SJCRH30 (cell line): ENCODE measurements around the gene SLC25A22. TPM values are rescaled to one million over a fixed set of nuclear protein-coding genes. Genes with fewer than 3 reads are reported as not detected.

Experiments used
- DNase-seq, 2 experiments: peaks; one replicate each; pipeline ENCODE4 v3.0.0-alpha.2; 2015 to 2020
- H3K27ac ChIP-seq: fragments of 250-450 bp; sonication (Bioruptor Pico); 2 replicates; pipeline ENCODE4 v1.5.1; 2020; ENCODE audit warnings: mild to moderate bottlenecking, moderate library complexity
- H3K27me3 ChIP-seq: fragments of 250-450 bp; sonication (Bioruptor Pico); 2 replicates; pipeline ENCODE4 v1.5.1; 2020; ENCODE audit warnings: mild to moderate bottlenecking, moderate library complexity
- H3K36me3 ChIP-seq: fragments of 250-450 bp; sonication (Bioruptor Pico); 2 replicates; pipeline ENCODE4 v1.5.1; 2020; ENCODE audit warnings: mild to moderate bottlenecking, moderate library complexity
- H3K4me1 ChIP-seq: fragments of 250-450 bp; sonication (Bioruptor Pico); 2 replicates; pipeline ENCODE4 v1.5.1; 2020; ENCODE audit warnings: mild to moderate bottlenecking, moderate library complexity
- H3K4me3 ChIP-seq: fragments of 250-450 bp; sonication (Bioruptor Pico); 2 replicates; pipeline ENCODE4 v1.5.1; 2020; ENCODE audit warnings: mild to moderate bottlenecking, moderate library complexity
- H3K9me3 ChIP-seq: fragments of 250-450 bp; sonication (Bioruptor Pico); replicated peaks from 2 replicates; pipeline ENCODE4 v1.5.1; 2020; ENCODE audit warnings: mild to moderate bottlenecking, moderate library complexity
- total RNA-seq: library from RNA; depleted of rRNA; stranded (reverse); fragments of >200 nt; shearing (Covaris generic); gene quantifications from 2 replicates; pipeline ENCODE4 v1.2.3, GENCODE V29; 2014

Gene SLC25A22
- total RNA-seq, 1 experiment from 2014 or later: 22.4 TPM

DNA sequence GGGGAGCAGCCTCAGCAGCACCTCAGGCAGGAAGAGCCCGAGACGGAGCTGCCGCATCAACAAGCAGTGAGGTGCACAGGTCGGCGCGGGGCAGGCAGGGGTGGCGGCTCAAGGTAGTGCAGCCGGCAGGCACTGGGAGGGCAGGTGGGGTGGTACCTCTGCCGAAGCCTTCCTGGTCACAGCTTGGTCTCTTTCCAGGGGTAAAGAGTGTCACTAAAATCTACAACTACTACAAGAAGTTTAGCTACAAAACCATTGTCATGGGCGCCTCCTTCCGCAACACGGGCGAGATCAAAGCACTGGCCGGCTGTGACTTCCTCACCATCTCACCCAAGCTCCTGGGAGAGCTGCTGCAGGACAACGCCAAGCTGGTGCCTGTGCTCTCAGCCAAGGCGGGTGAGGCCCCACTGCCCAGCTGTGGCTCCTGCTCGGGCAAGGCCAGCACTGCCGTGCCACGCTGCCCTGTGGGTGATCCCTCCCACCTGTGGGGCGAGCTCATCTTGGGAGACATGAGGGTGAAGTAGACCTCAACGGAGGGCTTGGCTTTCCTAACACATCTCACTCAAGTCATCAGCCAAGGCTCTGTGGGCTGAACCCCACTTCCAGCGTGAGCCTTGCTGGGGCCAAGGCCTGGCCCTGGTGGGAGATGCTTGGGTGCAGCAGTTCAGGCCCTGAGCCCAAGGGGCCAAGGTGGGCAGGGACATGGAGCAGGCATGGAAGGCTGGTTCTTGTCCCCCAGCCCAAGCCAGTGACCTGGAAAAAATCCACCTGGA lies 34.3 kb downstream of the SLC25A22 start:
- no peak for DNase-seq
- H3K4me1 ChIP-seq: no peaks in the 10 kb centered on the region
- H3K9me3 ChIP-seq: no peaks in the 10 kb centered on the region
- no peak overlapping the region for H3K27ac ChIP-seq
- H3K4me3 ChIP-seq: no peak overlapping the region
- H3K36me3 ChIP-seq: peaks cover 53% of the 10 kb centered on the region
- no peaks in the 10 kb centered on the region for H3K27me3 ChIP-seq

DNA sequence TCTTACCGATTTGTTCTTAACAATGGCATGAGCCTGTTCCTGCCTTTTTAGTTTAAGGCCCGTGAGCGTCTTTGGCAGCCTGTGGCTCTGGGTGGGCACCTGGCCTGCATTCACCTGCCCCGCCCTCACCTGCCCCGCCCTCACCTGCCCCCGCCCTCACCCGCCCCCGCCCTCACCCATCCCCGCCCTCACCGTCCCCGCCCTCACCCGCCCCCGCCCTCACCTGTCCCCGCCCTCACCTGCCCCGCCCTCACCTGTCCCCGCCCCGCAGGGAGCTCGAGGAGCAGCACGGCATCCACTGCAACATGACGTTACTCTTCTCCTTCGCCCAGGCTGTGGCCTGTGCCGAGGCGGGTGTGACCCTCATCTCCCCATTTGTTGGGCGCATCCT lies 35.0 kb downstream of the SLC25A22 start:
- H3K9me3 ChIP-seq: no peaks in the 10 kb centered on the region
- no peak overlapping the region for H3K27ac ChIP-seq
- no peak overlapping the region for H3K4me3 ChIP-seq
- H3K36me3 ChIP-seq: peaks cover 53% of the 10 kb centered on the region
- no peaks in the 10 kb centered on the region for H3K27me3 ChIP-seq
- no peaks in the 10 kb centered on the region for H3K4me1 ChIP-seq
- no peak for DNase-seq

DNA sequence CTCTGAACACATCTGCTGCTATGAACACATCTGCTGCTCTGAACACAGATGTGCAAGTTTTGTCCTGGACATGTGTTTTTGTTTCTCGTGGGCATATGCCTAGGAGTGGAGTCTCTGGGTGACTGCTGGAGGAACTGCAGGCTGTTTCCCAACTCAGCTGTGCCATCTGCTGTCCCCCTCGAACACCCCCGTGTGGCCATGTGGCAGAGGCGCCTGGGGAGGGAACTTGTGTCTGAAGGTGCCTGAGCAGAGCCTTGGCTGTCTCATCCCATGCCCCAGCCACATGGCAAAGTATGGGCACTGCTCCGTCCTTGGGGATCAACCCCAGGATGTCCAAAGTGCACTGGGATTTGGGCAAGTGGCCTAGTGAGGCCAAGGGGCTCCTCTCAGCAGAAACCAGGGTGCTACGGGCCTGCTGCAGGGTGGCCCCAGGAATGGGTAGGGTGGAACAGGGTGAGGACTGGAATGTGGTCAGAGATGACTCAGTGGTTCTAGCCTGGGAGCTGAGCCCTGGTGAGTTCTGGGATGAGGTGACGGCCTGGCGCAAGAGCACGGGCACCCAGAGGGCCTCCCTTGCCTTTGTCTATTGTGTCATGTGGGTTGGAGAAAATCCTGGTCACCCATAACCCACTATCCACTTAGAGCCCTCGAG lies 35.5 kb downstream of the SLC25A22 start:
- Histone ChIP-seq H3K27ac (no peak overlapping the region), H3K4me3 (no peak overlapping the region), H3K27me3 (no peaks in the 10 kb centered on the region), H3K9me3 (no peaks in the 10 kb centered on the region), H3K36me3 (peaks cover 53% of the 10 kb centered on the region), H3K4me1 (no peaks in the 10 kb centered on the region)
- DNase-seq: no peak

DNA sequence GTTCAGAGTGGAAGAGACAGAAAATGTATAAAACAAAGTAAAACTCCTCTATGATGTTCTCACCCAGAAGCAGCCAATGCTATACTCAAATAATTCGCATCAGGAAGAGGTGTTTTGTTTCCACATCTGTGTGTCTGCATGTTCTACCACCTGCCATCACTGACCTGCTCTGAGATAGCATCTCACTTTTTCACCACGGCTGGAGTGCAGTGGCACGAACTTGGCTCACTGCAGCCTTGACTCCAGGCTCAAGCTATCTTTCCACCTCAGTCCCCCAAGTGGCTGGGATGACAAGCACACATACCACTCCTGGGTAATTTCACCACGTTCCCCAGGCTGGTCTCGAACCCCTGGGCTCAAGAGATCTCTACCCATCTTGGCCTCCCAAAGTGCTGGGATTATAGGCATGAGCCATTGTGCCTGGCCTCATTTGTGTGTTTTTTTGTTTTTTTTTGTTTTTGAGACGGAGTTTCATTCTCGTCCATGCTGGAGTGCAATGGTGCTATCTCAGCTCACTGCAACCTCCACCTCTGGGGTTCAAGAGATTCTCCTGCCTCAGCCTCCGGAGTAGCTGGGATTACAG lies 36.5 kb downstream of the SLC25A22 start:
- H3K4me3 ChIP-seq: no peak overlapping the region
- H3K9me3 ChIP-seq: no peaks in the 10 kb centered on the region
- H3K36me3 ChIP-seq: peaks cover 52% of the 10 kb centered on the region
- H3K27ac ChIP-seq: no peak overlapping the region
- no peaks in the 10 kb centered on the region for H3K4me1 ChIP-seq
- no peak for DNase-seq
- no peaks in the 10 kb centered on the region for H3K27me3 ChIP-seq

DNA sequence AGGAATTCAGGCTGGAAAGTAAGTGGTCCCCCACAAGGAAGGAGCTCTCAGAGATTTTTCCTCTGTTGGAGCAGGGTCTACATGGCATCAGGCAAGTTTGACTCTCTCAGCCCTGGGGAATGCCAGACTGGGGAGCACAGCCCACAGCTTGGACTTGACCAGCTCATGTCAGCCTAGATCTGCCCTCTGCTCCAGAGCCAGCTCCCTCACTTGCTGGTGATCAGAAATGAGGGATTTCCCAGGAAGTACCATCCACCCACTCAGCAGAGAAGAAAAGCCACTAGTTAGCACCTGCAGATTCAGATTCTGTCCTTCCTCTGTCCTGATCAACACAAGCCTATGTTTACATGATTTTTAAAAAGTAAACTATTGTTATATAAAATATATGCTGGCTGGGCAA lies 37.8 kb downstream of the SLC25A22 start:
- Histone ChIP-seq H3K36me3 (peaks cover 45% of the 10 kb centered on the region), H3K27me3 (no peaks in the 10 kb centered on the region), H3K4me1 (no peaks in the 10 kb centered on the region), H3K4me3 (no peak overlapping the region), H3K9me3 (no peaks in the 10 kb centered on the region), H3K27ac (no peak overlapping the region)
- DNase-seq: no peak

DNA sequence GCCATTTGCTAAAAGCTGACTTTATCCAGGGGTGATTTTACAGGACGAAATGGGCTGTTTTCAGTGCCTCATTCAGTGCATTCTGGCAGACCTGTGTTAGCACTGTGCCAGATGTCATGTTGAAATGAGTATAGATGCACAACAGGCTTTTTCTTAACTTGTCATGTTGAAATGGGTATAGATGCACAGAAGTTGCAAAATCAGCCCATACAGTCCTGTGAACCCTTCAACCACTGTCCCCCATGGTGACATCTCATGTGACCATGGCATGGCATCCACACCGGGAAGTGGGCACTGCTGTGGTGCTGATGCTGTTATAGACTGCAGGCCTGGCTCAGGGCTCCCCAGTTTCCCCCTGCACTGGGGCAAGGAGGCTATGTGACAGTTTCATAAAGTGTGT lies 48.4 kb downstream of the SLC25A22 start:
- Histone ChIP-seq H3K36me3 (no peaks in the 10 kb centered on the region), H3K4me3 (no peak overlapping the region), H3K4me1 (peaks cover 6% of the 10 kb centered on the region; the same call in 1 of the 2 replicates), H3K9me3 (no peaks in the 10 kb centered on the region), H3K27ac (no peak overlapping the region), H3K27me3 (no peaks in the 10 kb centered on the region)
- no peak for DNase-seq

DNA sequence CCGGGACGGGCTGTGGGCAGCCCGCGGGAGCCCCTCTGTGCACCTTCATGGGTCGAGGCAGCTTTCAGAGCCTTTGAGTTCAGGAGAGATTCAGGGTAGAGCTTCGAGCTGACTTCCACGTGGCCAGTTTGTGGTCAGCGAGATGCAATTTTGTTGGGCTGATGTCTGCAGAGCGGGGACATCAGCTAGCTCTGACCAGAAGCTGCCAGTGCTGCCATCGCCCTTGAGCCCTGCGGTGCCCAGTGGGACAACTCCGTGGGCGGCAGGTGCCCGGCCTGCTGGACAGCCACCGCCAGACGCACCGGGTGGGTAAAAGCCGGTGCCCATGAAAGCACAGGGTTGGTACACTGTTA lies 50.1 kb downstream of the SLC25A22 start:
- no peak for DNase-seq
- peak overlapping the region; percentile 98 for H3K4me3 ChIP-seq
- H3K27me3 ChIP-seq: no peaks in the 10 kb centered on the region
- H3K27ac ChIP-seq: peak overlapping the region; percentile 37; the same call in 1 of the 2 replicates
- peaks cover 6% of the 10 kb centered on the region; the same call in 1 of the 2 replicates for H3K4me1 ChIP-seq
- H3K9me3 ChIP-seq: no peaks in the 10 kb centered on the region
- no peaks in the 10 kb centered on the region for H3K36me3 ChIP-seq

DNA sequence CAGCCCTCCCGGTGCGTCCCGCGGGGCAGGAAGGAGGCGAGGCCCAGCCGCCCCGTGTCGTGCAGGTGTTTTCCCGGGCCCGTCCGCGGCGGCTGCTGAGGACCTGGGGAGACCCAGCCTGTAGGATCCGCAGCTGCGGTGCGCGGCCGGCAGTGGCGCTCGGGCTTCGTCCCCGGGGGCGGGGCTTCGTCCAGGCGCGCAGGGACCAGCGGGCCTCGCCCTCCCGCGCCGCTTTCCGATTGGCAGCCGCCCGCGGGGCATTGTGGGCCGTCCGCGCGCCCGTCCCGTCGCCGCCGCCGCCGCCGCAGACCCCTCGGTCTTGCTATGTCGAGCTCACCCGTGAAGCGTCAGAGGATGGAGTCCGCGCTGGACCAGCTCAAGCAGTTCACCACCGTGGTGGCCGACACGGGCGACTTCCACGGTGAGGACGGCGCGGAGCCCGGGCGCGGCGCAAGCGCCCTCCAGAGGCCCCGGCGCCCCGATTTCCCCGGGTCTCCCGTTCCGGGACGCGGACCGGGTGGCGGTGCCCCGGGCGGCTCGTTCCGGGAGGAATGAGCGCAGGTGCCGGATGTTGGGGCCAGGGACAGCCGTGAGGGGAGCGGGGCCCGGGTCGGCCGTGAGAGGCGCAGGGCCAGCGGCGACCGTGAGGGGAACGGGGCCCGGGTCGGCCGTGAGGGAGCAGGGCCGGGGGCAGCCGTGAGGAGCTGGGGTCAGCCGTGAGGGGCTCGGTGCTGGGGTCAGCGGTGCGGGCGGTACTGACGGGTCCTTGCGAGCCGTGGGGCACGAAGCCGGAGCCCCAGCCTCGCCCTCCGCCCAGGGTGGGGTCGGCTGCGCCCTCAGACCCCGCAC lies 50.7 kb downstream of the SLC25A22 start, which contains the start of gene TALDO1:
TSS of gene TALDO1 (plus strand) at position 307 of the 849 bp plus-strand sequence. CDS start at position 325, 18 bp downstream.
- no peaks in the 10 kb centered on the region for H3K9me3 ChIP-seq
- DNase-seq: peak; percentile 87 to 90
- peak within 1 kb of the TSS; percentile 98 for H3K4me3 ChIP-seq
- H3K4me1 ChIP-seq: peaks cover 6% of the 10 kb centered on the region; the same call in 1 of the 2 replicates
- peak within 1 kb of the TSS; percentile 37; the same call in 1 of the 2 replicates for H3K27ac ChIP-seq
- H3K36me3 ChIP-seq: no peaks in the 10 kb centered on the region
- H3K27me3 ChIP-seq: no peaks in the 10 kb centered on the region

DNA sequence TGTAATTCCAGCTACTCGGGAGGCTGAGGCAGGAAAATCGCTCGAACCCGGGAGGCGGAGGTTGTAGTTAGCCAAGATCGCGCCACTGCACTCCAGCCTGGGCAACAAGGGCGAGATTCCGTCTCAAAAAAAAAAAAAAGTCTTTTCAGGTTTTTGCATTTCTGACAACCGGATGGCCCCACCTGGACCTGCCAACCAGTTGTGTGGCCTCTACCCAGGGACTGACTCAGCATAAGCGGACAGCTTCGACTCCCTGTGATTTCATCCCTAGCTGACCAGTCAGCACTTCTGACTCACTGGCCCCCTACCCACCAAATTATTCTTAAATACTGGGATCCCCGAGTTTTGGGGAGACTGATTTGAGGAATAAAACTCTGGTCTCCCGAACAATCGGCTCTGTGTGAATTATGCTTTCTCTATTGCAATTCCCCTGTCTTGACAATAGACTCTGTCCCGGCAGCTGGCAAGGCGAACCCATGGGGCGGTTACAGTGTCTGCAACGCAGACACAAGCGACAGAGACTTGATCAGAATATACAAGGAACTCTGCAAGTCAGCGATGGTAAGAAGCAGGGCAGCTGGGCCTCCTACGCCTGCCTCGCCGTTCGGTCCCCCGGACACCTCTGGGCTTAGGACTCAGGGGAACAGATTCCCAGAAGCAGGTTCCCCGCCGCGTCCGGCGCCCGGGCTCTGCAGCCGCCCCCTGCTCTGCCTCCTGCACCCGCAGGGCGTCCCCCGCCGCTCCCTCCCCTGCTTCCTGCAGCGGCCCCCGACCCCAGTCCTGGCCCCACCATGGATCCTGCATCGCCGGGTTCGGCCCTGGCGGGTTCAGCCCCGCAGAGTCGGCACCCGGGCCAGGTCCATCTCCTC lies 51.6 kb downstream of the SLC25A22 start:
- Histone ChIP-seq H3K9me3 (no peaks in the 10 kb centered on the region), H3K27me3 (no peaks in the 10 kb centered on the region), H3K4me3 (peak overlapping the region; percentile 98), H3K36me3 (no peaks in the 10 kb centered on the region), H3K4me1 (peaks cover 6% of the 10 kb centered on the region; the same call in 1 of the 2 replicates), H3K27ac (no peak overlapping the region)
- DNase-seq: peak in 1 of 2 experiments; percentile 53

DNA sequence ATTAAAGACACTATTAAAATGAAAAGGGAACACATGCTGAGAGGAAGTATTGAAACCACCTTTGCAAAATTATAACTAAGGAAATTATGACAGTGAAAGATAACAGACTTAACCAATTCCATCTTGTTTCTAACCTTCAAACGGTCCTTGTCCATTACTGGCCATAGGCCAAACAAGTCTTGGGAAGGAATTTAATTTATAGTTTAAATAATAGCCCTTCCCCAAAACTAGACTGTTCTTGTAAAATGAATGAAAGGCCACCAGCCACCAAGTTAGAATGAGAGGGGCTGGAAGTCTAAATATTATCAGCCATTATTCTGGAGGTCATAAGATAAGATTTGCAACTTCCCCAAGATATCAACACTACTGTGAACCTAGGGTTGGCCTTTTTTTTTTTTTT lies 52.7 kb downstream of the SLC25A22 start:
- no peak for DNase-seq
- Histone ChIP-seq H3K9me3 (no peaks in the 10 kb centered on the region), H3K36me3 (no peaks in the 10 kb centered on the region), H3K4me1 (peaks cover 6% of the 10 kb centered on the region; the same call in 1 of the 2 replicates), H3K4me3 (no peak overlapping the region), H3K27ac (no peak overlapping the region), H3K27me3 (no peaks in the 10 kb centered on the region)

DNA sequence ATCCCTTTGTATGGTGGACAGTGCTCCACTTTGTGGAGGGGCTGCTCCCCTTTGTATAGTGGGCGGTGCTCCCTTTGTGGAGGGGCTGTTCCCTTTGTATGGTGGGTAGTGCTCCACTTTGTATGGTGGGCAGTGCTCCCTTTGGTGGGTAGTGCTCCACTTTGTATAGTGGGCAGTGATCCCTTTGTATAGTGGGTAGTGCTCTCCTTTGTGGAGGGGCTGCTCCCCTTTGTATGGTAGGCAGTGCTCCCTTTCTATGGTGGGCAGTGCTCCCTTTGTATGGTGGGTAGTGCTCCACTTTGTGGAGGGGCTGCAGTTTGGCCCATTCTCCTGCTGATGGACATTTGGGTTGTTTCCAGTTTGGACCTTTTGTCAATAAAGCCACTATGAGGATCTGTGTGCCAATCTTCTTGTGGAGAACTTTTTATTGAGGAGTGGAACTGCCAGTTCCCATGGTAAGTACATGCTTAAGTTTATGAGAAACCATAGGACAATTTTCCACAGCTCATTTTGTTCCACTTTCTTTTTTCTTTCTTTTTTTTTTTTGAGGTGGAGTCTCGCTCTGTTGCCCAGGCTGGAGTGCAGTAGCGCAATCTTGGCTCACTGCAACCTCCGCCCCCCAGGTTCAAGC lies 55.4 kb downstream of the SLC25A22 start:
- Histone ChIP-seq H3K27me3 (peaks cover 6% of the 10 kb centered on the region; the same call in 1 of the 2 replicates), H3K4me3 (no peak overlapping the region), H3K4me1 (no peaks in the 10 kb centered on the region), H3K27ac (no peak overlapping the region), H3K36me3 (no peaks in the 10 kb centered on the region), H3K9me3 (no peaks in the 10 kb centered on the region)
- no peak for DNase-seq

DNA sequence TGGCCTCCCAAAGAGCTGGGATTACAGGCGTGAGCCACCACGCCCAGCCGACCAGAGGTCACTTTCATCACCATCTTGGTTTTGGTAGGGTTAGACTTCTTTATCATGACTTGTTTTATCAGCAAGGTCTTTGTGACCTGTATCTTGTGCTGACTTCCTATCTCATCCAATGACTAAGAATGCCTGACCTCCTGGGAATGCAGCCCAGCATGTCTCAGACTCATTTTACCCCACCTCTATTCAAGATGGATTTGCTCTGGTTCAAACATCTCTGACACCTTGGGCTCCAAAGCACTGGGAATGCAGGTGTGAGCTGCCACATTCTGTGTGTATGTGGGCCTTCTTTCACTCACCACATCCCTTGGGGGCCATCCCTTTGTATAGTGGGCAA lies 55.9 kb downstream of the SLC25A22 start:
- H3K36me3 ChIP-seq: no peaks in the 10 kb centered on the region
- no peak overlapping the region for H3K4me3 ChIP-seq
- H3K27me3 ChIP-seq: peaks cover 8% of the 10 kb centered on the region; the same call in 1 of the 2 replicates
- no peak for DNase-seq
- no peak overlapping the region for H3K27ac ChIP-seq
- H3K9me3 ChIP-seq: no peaks in the 10 kb centered on the region
- no peaks in the 10 kb centered on the region for H3K4me1 ChIP-seq
